Activated CD8-positive, alpha-beta T cell treated with anti-CD3 and anti-CD28 coated beads for 36 hours (primary cell): Measurements from ENCODE around the gene UCN3. TPM values are rescaled to one million over a fixed set of nuclear protein-coding genes. Genes with fewer than 3 reads are reported as not detected.

Experiments
- ATAC-seq: fragments of 200-7000 bp; cut with Tn5 transposase; one replicate; pipeline ENCODE4 v1.10.0; 2021; ENCODE audit warnings: mild to moderate bottlenecking, moderate library complexity
- CTCF ChIA-PET: fragments of 350-600 bp; sonication (Branson Sonifier 250); formaldehyde crosslinking; loops from one replicate; lab custom pipeline; 2021; ENCODE audit warnings: antibody characterized with exemption; lab: Charles Lee
- POLR2A ChIA-PET: fragments of 350-600 bp; sonication (Branson Sonifier 250); formaldehyde crosslinking; loops from one replicate; lab custom pipeline; 2021; ENCODE audit warnings: antibody characterized with exemption; lab: Charles Lee
- DNase-seq: peaks from one replicate; pipeline ENCODE4 v3.0.0-alpha.2; 2020
- H3K27ac Mint-ChIP-seq: one replicate; pipeline ENCODE4 v1.8.0; 2021; ENCODE audit warnings: mild to moderate bottlenecking, mixed read lengths
- H3K27me3 Mint-ChIP-seq: one replicate; pipeline ENCODE4 v1.8.0; 2021; ENCODE audit warnings: mixed read lengths
- H3K36me3 Mint-ChIP-seq: one replicate; pipeline ENCODE4 v1.8.0; 2021; ENCODE audit warnings: low read depth, mixed read lengths
- H3K4me1 Mint-ChIP-seq: one replicate; pipeline ENCODE4 v1.8.0; 2021; ENCODE audit warnings: low read depth, mixed read lengths
- H3K4me3 Mint-ChIP-seq: one replicate; pipeline ENCODE4 v1.8.0; 2021; ENCODE audit warnings: mild to moderate bottlenecking, moderate library complexity, mixed read lengths
- H3K9me3 Mint-ChIP-seq: one replicate; pipeline ENCODE4 v1.8.0; 2021; ENCODE audit warnings: mixed read lengths
- CTCF ChIP-seq: fragments of 200-600 bp; IDR thresholded peaks from one replicate; pipeline ENCODE4 v1.8.0; 2022; ENCODE audit warnings: antibody characterized with exemption, mild to moderate bottlenecking
- intact Hi-C: fragments of 100-400 bp; cut with micrococcal nuclease; formaldehyde crosslinking; loops from one replicate; pipeline ENCODE4 v1.10.0; 2022
- total RNA-seq, 2 experiments: library from RNA; stranded (reverse); gene quantifications; one replicate each; pipeline ENCODE4 v1.2.3, GENCODE V29; 2021

The UCN3 gene
- total RNA-seq, 2 experiments from 2014 or later: not detected

GRCh38 chr10:5395168-5395567 lies 30.4 kb downstream of the UCN3 start:
- no peak for TF ChIP-seq CTCF
- Mint-ChIP-seq H3K4me1 (no peaks in the 10 kb centered on the region), H3K36me3 (no peaks in the 10 kb centered on the region), H3K9me3 (peaks cover 18% of the 10 kb centered on the region), H3K27ac (no peak overlapping the region), H3K4me3 (no peak overlapping the region), H3K27me3 (peaks cover 8% of the 10 kb centered on the region)
- DNase-seq (no peak), ATAC-seq (no peak)
- CTCF ChIA-PET: interaction anchor here (1.0 to 1.1 kb wide), 3 partner anchors 12 to 228 kb away, joined by 3 to 6 read pairs (median 4); no protein-coding TSS in a partner anchor
- POLR2A ChIA-PET: no interaction called here
- intact Hi-C loops: no loop called here

- no peak for TF ChIP-seq CTCF
- CTCF ChIA-PET: interaction anchor here (0.7 to 1.8 kb wide), 3 partner anchors 13 to 582 kb away, joined by 3 to 4 read pairs (median 3); no protein-coding TSS in a partner anchor
- intact Hi-C loops: no loop called here
- no peak for DNase-seq
- H3K27ac Mint-ChIP-seq: no peak overlapping the region
- no peaks in the 10 kb centered on the region for H3K36me3 Mint-ChIP-seq
- peaks cover 3% of the 10 kb centered on the region for H3K9me3 Mint-ChIP-seq
- H3K27me3 Mint-ChIP-seq: peaks cover 12% of the 10 kb centered on the region
- POLR2A ChIA-PET: no interaction called here
- no peak for ATAC-seq
- H3K4me1 Mint-ChIP-seq: no peaks in the 10 kb centered on the region
- H3K4me3 Mint-ChIP-seq: no peak overlapping the region
These were observed 32.0 kb downstream of the UCN3 start for GRCh38 chr10:5396556-5397300.

GRCh38 chr10:5399332-5399731 lies 34.6 kb downstream of the UCN3 start:
- no peaks in the 10 kb centered on the region for H3K9me3 Mint-ChIP-seq
- intact Hi-C loops: no loop called here
- CTCF ChIA-PET: interaction anchor here (0.8 to 1.5 kb wide), 4 partner anchors 16 to 550 kb away, joined by 3 read pairs; no protein-coding TSS in a partner anchor
- no peak overlapping the region for H3K27ac Mint-ChIP-seq
- H3K4me1 Mint-ChIP-seq: no peaks in the 10 kb centered on the region
- DNase-seq: no peak
- no peak overlapping the region for H3K4me3 Mint-ChIP-seq
- peaks cover 12% of the 10 kb centered on the region for H3K27me3 Mint-ChIP-seq
- POLR2A ChIA-PET: no interaction called here
- no peaks in the 10 kb centered on the region for H3K36me3 Mint-ChIP-seq
- no peak for TF ChIP-seq CTCF
- no peak for ATAC-seq

- Mint-ChIP-seq H3K9me3 (no peaks in the 10 kb centered on the region), H3K4me3 (no peak overlapping the region), H3K27ac (no peak overlapping the region), H3K36me3 (no peaks in the 10 kb centered on the region), H3K27me3 (peaks cover 12% of the 10 kb centered on the region), H3K4me1 (no peaks in the 10 kb centered on the region)
- no peak for TF ChIP-seq CTCF
- ATAC-seq (no peak), DNase-seq (no peak)
- intact Hi-C loops: no loop called here
- POLR2A ChIA-PET: no interaction called here
- CTCF ChIA-PET: interaction anchor here (0.7 to 1.5 kb wide), 3 partner anchors 40 to 551 kb away, joined by 3 read pairs; no protein-coding TSS in a partner anchor
These were observed 35.9 kb downstream of the UCN3 start for GRCh38 chr10:5400468-5401240.
